WERI-Rb-1 (cell line): ENCODE measurements around the gene OR8K5.

ENCODE experiments used
- DNase-seq: peaks from one replicate; pipeline ENCODE4 v3.0.0-alpha.2; 2020
- H3K27ac ChIP-seq: fragments of 250-450 bp; sonication (Bioruptor Pico); 2 replicates; pipeline ENCODE4 v1.5.1; 2020; ENCODE audit warnings: mild to moderate bottlenecking, moderate library complexity
- H3K27me3 ChIP-seq: fragments of 250-450 bp; sonication (Bioruptor Pico); 2 replicates; pipeline ENCODE4 v1.5.1; 2021; ENCODE audit warnings: mild to moderate bottlenecking, low read depth, moderate library complexity; ENCODE audit not compliant: insufficient read depth, severe bottlenecking
- H3K36me3 ChIP-seq: fragments of 250-450 bp; sonication (Bioruptor Pico); 2 replicates; pipeline ENCODE4 v1.5.1; 2020; ENCODE audit warnings: mild to moderate bottlenecking, moderate library complexity
- H3K4me3 ChIP-seq: 2 replicates; pipeline ENCODE4 v1.5.1; 2011; ENCODE audit warnings: low read depth, mild to moderate bottlenecking, control low read depth, low read length
- H3K9me3 ChIP-seq: fragments of 250-450 bp; sonication (Bioruptor Pico); 2 replicates; pipeline ENCODE4 v1.5.1; 2021; ENCODE audit warnings: mild to moderate bottlenecking, moderate library complexity; ENCODE audit not compliant: severe bottlenecking
- TF ChIP-seq, protein P1 (sequence below): IDR thresholded peaks from 2 replicates; pipeline ENCODE4 v1.5.1; 2011; ENCODE audit warnings: low read depth, mild to moderate bottlenecking, control low read depth, inconsistent platforms, low read length

OR8K5 gene

DNA sequence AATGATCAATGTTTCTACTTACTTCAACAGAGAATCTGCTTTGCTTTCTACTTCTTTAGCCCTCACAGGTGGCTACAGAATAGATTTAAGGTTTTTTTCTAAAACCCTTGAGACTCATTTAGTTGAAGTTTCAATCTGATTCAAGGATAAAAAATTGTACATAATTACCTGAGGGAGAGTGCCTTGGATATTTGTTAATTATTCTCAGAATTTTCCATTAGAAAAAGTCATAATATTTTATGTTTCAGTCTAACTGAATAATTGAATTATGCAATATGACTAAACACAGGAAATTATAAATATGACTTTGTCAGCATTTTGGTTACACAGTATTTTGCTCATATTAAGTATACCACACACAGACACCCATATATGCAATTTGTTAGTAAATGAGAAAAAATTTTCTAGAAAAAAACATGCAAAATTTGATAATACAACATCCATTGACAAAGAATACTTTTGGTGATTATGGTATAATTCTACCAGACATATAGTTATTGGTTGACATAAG, 19.9 kb downstream of the OR8K5 start, which contains the start of gene OR8J3:
Gene OR8J3, minus strand, starts transcription at position 51 of the 511 bp plus-strand sequence. CDS start 2,483 bp downstream, outside the sequence.
- H3K27me3 ChIP-seq, result peaks cover 36% of the 10 kb centered on the region
- H3K4me3 ChIP-seq, result no peak within 1 kb of the TSS
- DNase-seq, result no peak
- H3K36me3 ChIP-seq, result no peaks in the 10 kb centered on the region
- TF ChIP-seq, protein P1, sequence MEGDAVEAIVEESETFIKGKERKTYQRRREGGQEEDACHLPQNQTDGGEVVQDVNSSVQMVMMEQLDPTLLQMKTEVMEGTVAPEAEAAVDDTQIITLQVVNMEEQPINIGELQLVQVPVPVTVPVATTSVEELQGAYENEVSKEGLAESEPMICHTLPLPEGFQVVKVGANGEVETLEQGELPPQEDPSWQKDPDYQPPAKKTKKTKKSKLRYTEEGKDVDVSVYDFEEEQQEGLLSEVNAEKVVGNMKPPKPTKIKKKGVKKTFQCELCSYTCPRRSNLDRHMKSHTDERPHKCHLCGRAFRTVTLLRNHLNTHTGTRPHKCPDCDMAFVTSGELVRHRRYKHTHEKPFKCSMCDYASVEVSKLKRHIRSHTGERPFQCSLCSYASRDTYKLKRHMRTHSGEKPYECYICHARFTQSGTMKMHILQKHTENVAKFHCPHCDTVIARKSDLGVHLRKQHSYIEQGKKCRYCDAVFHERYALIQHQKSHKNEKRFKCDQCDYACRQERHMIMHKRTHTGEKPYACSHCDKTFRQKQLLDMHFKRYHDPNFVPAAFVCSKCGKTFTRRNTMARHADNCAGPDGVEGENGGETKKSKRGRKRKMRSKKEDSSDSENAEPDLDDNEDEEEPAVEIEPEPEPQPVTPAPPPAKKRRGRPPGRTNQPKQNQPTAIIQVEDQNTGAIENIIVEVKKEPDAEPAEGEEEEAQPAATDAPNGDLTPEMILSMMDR, result no peak
- H3K9me3 ChIP-seq, result peaks cover 2% of the 10 kb centered on the region
- no peak within 1 kb of the TSS for H3K27ac ChIP-seq

DNA sequence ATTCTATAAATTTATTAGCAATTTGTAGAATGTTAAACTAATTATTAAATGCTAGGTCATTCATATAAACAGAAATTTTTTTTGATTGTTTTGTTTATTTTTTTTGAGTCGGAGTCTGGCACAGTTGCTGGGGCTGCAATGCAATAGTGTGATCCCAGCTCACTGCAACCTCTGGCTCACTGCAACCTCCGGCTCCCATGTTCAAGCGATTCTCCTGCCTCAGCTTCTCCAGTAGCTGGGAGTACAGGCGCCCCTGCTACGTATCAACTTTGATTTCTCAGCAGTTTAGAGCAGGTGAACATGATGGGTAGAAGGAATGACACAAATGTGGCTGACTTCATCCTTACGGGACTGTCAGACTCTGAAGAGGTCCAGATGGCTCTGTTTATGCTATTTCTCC, 38.0 kb downstream of the OR8K5 start, which contains the start of gene OR8H3:
Gene OR8H3, plus strand, starts transcription at position 301 of the 400 bp plus-strand sequence. Its CDS starts 0 bp downstream, at position 301.
- Histone ChIP-seq H3K36me3 (no peaks in the 10 kb centered on the region), H3K27ac (no peak within 1 kb of the TSS), H3K9me3 (no peaks in the 10 kb centered on the region), H3K4me3 (no peak within 1 kb of the TSS), H3K27me3 (peaks cover 4% of the 10 kb centered on the region)
- TF ChIP-seq, protein P1, result no peak
- no peak for DNase-seq
